Fibroblast of lung (primary cell): ENCODE measurements around the gene ZNF296. TPM values are rescaled to one million over a fixed set of nuclear protein-coding genes. Genes with fewer than 3 reads are reported as not detected.

ENCODE experiments used
- DNase-seq, 2 donors: peaks; one replicate each; pipeline versions ENCODE4 v3.0.0 to v3.0.0-alpha.2; 2010; ENCODE audit warnings: low read depth in 2 of 2
- H2AFZ ChIP-seq: 2 replicates; pipeline ENCODE4 v1.5.1; 2012; ENCODE audit warnings: low read length, control low read depth, inconsistent platforms
- H3K27ac ChIP-seq: 2 replicates; pipeline ENCODE4 v1.5.1; 2011; ENCODE audit warnings: low read length, control low read depth; ENCODE audit not compliant: insufficient read depth
- H3K27me3 ChIP-seq: 2 replicates; pipeline ENCODE4 v1.5.1; 2011; ENCODE audit warnings: mild to moderate bottlenecking, low read length; ENCODE audit not compliant: control insufficient read depth, insufficient read depth
- H3K36me3 ChIP-seq: 2 replicates; pipeline ENCODE4 v1.5.1; 2011; ENCODE audit warnings: low read length; ENCODE audit not compliant: control insufficient read depth, insufficient read depth
- H3K4me1 ChIP-seq: 2 replicates; pipeline ENCODE4 v1.5.1; 2011; ENCODE audit warnings: low read length; ENCODE audit not compliant: control insufficient read depth, insufficient read depth; ENCODE audit errors: extremely low read depth
- H3K4me2 ChIP-seq: 2 replicates; pipeline ENCODE4 v1.5.1; 2011; ENCODE audit warnings: low read length, control low read depth; ENCODE audit not compliant: insufficient read depth; ENCODE audit errors: extremely low read depth
- H3K4me3 ChIP-seq, 4 experiments: fragments of 200-600 bp in 1 of 4; sonication (generic) in 1 of 4; replicated peaks in 1 of 4; 2 replicates each; pipeline ENCODE4 v1.5.1; 2011 to 2016; ENCODE audit warnings: low read length in 4 of 4, low read depth in 3 of 4, mild to moderate bottlenecking in 3 of 4, control low read depth in 2 of 4, inconsistent platforms in 1 of 4, mixed read lengths in 1 of 4; ENCODE audit not compliant: insufficient read depth in 1 of 4; ENCODE audit errors: control extremely low read depth in 1 of 4
- H3K79me2 ChIP-seq: 2 replicates; pipeline ENCODE4 v1.5.1; 2012; ENCODE audit warnings: mild to moderate bottlenecking, low read length, inconsistent platforms; ENCODE audit not compliant: control insufficient read depth, insufficient read depth
- H3K9ac ChIP-seq: 2 replicates; pipeline ENCODE4 v1.5.1; 2011; ENCODE audit warnings: mild to moderate bottlenecking, low read length, control low read depth; ENCODE audit not compliant: insufficient read depth
- H3K9me3 ChIP-seq: 2 replicates; pipeline ENCODE4 v1.5.1; 2012; ENCODE audit warnings: low read depth, low read length; ENCODE audit not compliant: control insufficient read depth, insufficient read depth
- H4K20me1 ChIP-seq: 2 replicates; pipeline ENCODE4 v1.5.1; 2011; ENCODE audit warnings: low read length; ENCODE audit not compliant: control insufficient read depth, insufficient read depth; ENCODE audit errors: extremely low read depth
- CTCF ChIP-seq, 2 donors: IDR thresholded peaks in 1 of 2; conservative IDR thresholded peaks in 1 of 2; 1 replicate in 1 of 2; 2 replicates in 1 of 2; pipeline ENCODE4 v1.5.1; 2011 to 2012; ENCODE audit warnings: low read length in 2 of 2, control low read depth in 1 of 2, inconsistent platforms in 1 of 2, low read depth in 1 of 2, mild to moderate bottlenecking in 1 of 2
- EZH2 ChIP-seq: IDR thresholded peaks from 2 replicates; pipeline ENCODE4 v1.5.1; 2012; ENCODE audit warnings: low read length, control low read depth, mild to moderate bottlenecking; ENCODE audit errors: missing control alignments
- polyA plus RNA-seq, 2 donors: library from polyadenylated mRNA; depleted of rRNA in 1 of 2; stranded (reverse) in 1 of 2; unstranded in 1 of 2; fragments of >200 nt; gene quantifications; 2 replicates each; pipeline ENCODE4 v1.2.1, GENCODE V29; 2011 to 2012; ENCODE audit warnings: missing spikeins in 1 of 2
- total RNA-seq: library from RNA; depleted of rRNA; stranded (reverse); fragments of >200 nt; gene quantifications from 2 replicates; pipeline ENCODE4 v1.2.1, GENCODE V29; 2014

Gene ZNF296
- total and polyA plus RNA-seq, 2 donors (not counting 1 experiment from before 2014, with no cell fraction given) = 0.03 TPM; not detected in 1

DNA sequence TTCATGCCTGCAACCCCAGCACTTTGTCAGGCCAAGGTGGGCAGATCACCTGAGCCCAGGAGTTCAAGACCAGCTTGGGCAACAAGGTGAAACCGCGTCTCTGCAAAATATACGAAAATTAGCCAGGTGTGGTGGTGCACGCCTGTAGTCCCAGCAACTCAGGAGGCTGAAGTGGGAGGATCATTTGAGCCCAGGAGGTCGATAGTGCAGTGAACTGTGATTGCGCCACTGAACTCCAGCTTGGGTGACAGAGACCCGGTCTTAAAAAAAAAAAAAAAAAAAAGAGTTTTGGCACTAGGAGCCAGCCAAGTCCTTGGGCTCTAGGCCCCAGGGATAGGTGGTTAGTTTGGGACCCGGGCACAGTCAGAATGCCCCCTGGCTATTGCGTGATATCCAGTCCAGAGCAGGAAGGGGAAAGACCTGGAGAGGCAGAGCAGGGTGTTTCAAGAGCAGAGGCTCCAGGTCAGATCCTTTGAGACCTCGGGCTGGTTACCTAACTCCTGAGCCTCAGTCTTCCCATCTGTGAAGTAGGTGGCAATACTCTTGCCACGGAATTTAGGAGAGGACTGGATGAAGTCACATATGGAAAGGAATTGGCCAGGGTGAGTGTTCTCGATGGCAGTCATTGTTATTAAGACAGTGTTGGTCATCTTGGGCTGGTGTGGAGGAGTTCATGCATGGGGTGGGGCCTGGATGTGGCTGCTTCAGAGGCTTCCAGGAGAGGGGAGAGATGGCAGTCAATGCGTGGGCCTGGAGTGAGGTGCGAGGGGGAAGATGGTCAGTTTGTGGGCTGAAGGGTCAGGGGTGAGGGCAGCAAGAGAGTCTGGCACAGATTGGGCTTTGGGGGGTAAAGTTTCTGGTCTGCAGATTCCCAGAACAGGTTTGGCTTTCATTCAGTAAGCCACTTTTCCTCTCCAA lies 19.5 kb upstream of the ZNF296 start:
- H3K4me2 ChIP-seq = no peak overlapping the region
- peaks cover under 1% of the 10 kb centered on the region for H3K36me3 ChIP-seq
- no peaks in the 10 kb centered on the region for H3K27me3 ChIP-seq
- no peaks in the 10 kb centered on the region for H3K9me3 ChIP-seq
- no peak for TF ChIP-seq EZH2
- no peak for TF ChIP-seq CTCF (conservative IDR thresholded peaks at IDR 0.05 in 1 of 2, IDR thresholded peaks at IDR 0.05 in 1 of 2; ENCODE audit: low read depth in 1 of 2, low read length in 2 of 2)
- H4K20me1 ChIP-seq = no peaks in the 10 kb centered on the region
- H3K79me2 ChIP-seq = peaks cover 75% of the 10 kb centered on the region
- no peak overlapping the region for H3K27ac ChIP-seq
- H2AFZ ChIP-seq = no peak overlapping the region
- peaks cover 43% of the 10 kb centered on the region for H3K4me1 ChIP-seq
- no peak overlapping the region for H3K9ac ChIP-seq
- H3K4me3 ChIP-seq = peak overlapping the region in 1 of 4 experiments; percentile 1
- DNase-seq = no peak

DNA sequence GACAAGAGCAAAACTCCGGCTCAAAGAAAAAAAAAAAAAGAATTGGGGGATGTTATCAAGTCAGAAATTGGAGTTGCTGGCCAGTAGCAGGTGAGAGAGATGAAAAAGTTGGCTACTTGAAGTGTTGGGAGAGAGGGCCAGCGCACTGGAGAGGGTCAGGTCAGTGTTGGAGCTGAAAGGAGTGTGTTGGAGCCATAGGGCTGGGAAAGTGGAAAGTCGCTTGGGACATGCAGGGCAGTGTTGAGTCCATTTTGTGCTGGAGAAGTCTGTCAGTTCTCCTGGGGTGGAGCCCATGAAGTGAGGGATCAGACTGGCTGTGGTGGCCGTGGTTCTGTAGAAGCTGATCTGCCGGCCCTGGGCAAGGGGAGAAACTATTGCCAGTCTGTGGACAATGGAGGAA lies 18.4 kb upstream of the ZNF296 start:
- Histone ChIP-seq H3K9me3 (no peaks in the 10 kb centered on the region), H3K4me3 (peak overlapping the region in 3 of 4 experiments; percentile 17 to 94 (median 19)), H2AFZ (no peak overlapping the region), H3K27ac (no peak overlapping the region), H3K79me2 (peaks cover 65% of the 10 kb centered on the region), H3K4me2 (peak overlapping the region; percentile 87), H3K9ac (no peak overlapping the region), H3K4me1 (peaks cover 43% of the 10 kb centered on the region), H3K36me3 (peaks cover 9% of the 10 kb centered on the region), H3K27me3 (no peaks in the 10 kb centered on the region), H4K20me1 (no peaks in the 10 kb centered on the region)
- TF ChIP-seq CTCF (conservative IDR thresholded peaks at IDR 0.05 in 1 of 2, IDR thresholded peaks at IDR 0.05 in 1 of 2; ENCODE audit: low read depth in 1 of 2, low read length in 2 of 2) = no peak
- TF ChIP-seq EZH2 = no peak
- DNase-seq = no peak

- Histone ChIP-seq H3K79me2 (peaks cover 59% of the 10 kb centered on the region), H4K20me1 (no peaks in the 10 kb centered on the region), H3K36me3 (peaks cover 9% of the 10 kb centered on the region), H3K4me1 (peaks cover 37% of the 10 kb centered on the region), H2AFZ (no peak overlapping the region), H3K4me3 (peak overlapping the region; percentile 56 to 94 (median 91)), H3K9ac (no peak overlapping the region), H3K9me3 (no peaks in the 10 kb centered on the region), H3K27me3 (no peaks in the 10 kb centered on the region), H3K4me2 (peak overlapping the region; percentile 87), H3K27ac (peak overlapping the region; percentile 92)
- TF ChIP-seq CTCF (conservative IDR thresholded peaks at IDR 0.05 in 1 of 2, IDR thresholded peaks at IDR 0.05 in 1 of 2; ENCODE audit: low read depth in 1 of 2, low read length in 2 of 2) = no peak
- TF ChIP-seq EZH2 = no peak
- DNase-seq = no peak
Observed at GRCh38 chr19:45094137-45094536, 17.9 kb upstream of the ZNF296 start.
